NCI-H2171 (cell line): ENCODE results near the gene ST8SIA1.
"Not testable (repeated sequence)": the region's sequence is repeated elsewhere in the genome, so short reads cannot be mapped to it uniquely, and the experiment has no call there.

ENCODE experiments used
- DNase-seq: peaks from one replicate; lab custom pipeline; 2025; lab: John Stamatoyannopoulos, UW

The ST8SIA1 gene, protein sequence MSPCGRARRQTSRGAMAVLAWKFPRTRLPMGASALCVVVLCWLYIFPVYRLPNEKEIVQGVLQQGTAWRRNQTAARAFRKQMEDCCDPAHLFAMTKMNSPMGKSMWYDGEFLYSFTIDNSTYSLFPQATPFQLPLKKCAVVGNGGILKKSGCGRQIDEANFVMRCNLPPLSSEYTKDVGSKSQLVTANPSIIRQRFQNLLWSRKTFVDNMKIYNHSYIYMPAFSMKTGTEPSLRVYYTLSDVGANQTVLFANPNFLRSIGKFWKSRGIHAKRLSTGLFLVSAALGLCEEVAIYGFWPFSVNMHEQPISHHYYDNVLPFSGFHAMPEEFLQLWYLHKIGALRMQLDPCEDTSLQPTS

DNA sequence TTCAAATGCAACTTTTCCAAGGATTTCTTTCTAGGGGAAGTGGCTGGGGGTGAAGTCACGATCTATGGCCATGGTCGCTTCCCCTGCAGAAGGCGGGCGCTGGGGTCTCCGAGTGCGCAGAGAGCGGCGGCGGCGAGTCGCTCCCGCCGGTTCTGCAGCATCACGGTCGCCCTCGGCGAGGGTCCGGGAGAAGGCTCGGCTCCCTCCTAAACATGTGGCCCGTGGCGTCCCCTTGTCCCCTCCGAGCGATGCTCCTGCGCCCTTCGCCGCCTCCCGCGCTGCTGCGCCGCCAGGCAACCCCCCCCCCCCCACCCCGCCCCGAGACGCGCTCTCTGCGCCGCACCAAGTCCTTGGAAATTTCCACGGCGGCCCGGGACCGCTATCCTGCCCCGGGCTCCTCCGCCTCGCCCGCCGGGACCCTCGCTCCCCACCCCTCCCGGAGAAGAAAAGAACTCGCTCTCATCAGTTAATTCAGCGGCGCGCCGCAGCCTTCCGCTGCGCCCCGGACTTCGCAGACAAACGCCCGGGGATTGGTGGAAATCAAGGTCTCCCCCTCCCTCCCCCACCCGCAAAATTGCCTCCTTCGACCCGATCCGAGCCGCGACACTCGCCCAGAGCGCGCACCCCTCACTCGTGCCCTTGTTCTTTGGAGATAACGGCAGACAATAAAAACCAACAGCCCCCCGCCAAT lies at the start of gene ST8SIA1:
Gene ST8SIA1, minus strand, starts transcription at position 298 of the 691 bp plus-strand sequence. CDS start 475 bp downstream, outside the sequence.
- no peak for DNase-seq

DNA sequence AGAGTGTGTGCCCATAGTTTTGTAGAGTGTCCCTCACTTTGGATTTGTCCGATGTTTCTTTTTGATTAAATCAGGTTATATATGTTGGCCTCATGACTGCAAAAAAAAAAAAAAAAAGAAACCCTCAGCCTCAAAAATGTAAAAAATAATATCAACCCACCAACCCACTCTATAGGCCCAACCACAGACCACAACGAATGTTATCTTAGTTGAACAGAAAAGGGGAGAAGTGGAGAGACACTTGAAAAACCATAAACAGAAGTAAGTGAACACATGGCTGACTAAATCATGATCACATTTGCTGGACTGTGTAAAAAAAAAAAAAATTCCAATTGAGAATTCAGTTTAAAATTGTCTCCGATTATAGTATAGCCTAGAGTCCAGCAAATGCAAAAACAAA lies 45.5 kb upstream of the ST8SIA1 start:
- no peak for DNase-seq

DNA sequence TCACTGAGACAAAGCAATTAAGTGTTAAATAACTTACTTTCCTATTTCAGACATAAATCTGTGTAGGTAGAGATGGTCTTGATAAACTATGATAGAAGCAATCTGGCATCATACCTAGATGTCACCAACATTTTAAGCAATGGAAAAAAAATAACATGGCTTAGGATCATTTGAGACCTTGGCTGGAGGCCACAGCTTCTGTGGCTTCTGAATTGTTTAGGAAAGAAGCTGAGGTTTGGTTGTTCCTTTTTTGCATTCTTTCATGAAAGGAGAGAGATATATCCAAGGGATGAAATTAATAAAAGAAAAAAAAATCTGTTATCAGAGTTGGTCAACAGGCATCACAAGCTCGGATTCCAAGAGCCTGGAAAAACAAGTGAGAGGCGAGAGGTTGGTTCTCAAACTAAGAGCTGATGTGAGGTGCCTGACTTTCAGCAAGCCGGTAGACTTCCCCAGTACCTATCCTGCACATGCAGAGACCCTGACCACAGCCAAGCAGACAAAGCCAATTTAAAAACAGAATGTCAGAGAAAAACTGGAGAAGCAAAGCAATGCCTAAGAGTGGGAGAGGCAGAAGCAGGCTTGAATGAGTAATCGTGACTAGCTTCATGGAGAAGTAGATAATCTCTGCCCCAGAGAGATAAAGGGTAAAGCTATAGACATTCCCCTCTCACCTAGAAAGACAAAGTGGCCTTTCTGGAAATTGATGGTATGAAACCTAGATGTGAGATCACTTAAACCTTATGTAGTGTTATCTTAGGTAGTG lies 43.4 kb upstream of the ST8SIA1 start:
- DNase-seq, result no peak

DNA sequence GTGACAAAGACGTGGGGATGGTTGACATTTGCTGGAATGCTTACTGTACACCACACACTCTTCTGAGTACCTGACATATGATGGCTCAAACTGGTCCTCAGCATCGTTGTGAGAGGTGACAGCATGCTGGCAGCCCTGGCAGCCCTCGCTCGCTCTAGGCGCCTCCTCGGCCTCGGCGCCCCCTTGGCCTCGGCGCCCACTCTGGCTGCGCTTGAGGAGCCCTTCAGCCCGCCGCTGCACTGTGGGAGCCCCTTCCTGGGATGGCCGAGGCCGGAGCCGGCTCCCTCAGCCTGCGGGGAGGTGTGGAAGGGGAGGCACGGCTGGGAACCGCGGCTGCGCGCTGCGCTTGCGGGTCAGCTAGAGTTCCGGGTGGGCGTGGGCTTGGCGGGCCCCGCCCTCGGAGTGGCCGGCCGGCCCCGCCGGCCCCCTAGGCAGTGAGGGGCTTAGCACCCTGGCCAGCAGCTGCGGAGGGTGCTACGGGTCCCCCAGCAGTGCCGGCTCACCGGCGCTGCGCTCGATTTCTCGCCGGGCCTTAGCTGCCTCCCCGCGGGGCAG lies 42.2 kb upstream of the ST8SIA1 start:
- DNase-seq, result not testable (repeated sequence)

DNA sequence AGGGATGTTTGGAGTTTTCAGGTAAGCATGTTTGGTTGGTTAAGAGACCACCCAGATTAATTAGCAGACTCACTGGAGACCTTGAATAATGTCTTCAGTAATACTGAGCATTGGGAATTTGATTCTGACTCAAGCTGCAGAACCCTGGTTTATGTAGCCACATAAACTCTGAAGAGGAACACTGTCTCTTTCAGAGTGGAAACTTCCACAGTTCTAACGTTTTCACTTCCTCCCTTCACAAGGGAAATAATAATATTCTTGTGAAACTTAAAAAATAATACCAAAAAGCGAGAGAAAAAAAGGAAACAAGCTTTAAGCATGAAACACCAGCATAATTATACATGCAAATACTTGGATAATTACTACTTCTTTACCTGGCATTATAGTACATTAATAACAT lies 40.0 kb upstream of the ST8SIA1 start:
- no peak for DNase-seq

DNA sequence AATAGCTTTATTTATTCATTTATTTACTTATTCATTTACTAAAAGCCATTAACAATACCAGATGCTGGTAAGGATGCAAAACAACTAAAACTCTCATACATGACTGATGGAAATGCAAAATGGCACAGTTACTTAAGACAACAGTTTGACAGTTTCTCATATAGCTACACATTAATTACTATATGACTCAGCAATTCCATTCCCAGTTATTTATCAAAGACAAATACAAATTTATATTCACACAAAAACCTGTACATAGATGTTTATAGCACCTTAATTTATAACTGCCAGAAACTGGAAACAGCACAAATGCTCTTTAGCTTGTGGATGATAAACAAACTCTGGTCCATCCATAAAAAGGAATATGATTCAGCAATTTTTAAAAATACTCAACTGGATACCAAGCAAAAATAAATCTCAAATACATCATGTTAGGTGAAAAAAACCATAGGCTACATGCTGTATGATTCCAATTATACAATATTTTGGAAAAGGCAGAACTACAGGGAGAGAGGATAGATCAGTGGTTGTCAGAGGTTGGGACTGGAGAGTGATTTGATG lies 37.9 kb upstream of the ST8SIA1 start:
- no peak for DNase-seq

DNA sequence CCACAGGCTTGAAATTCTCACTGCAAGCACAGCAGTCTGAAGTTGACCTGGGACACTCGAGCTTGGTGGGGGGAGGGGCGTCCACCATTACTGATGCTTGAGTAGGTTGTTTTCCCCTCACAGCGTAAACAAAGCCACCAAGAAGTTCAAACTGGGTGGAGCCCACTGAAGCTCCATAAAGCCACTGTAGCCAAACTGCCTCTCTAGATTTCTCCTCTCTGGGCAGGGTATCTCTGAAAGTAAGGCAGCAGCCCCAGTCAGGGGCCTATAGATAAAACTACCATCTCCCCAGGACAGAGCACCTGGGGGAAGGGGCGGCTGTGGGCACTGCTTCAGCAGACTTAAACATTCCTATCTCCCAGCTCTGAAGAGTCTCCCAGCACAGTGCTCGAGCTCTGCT lies 31.7 kb upstream of the ST8SIA1 start:
- no peak for DNase-seq

DNA sequence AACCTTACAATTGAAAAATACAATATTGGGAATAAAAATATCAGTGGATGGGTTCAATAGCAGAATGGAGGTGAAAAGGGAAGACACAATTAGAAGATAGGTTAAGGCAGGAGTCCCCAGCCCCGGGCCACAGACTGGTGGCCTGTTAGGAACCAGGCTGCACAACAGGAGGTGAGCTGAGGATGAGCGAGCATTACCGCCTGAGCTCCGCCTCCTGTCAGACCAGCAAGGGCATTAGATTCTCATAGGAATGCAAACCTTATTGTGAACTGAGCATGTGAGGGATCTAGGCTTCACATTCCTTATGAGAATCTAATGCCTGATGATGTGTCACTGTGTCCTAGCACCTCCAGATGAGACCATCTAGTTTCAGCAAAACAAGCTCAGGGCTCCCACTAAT lies 27.3 kb upstream of the ST8SIA1 start:
- DNase-seq, result no peak

DNA sequence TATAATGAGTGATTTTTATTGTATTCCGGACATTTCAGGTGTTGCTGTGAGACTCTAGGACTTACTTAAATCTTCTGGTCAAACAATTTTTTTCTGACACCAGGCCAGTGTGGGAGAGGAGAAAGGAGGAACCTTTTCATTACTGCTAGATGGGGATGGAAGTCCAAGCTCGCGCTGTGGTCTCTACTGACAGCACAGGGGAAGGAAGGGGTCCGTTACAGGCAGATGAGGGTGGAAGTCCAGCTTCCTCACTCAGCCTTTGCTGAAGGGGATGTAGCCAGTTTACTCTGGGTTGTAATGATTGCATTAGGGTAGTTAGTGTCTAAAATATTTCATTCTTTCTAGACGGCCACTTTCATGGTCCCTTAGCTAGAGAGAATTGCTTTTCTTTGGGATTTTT lies 26.3 kb upstream of the ST8SIA1 start:
- no peak for DNase-seq

DNA sequence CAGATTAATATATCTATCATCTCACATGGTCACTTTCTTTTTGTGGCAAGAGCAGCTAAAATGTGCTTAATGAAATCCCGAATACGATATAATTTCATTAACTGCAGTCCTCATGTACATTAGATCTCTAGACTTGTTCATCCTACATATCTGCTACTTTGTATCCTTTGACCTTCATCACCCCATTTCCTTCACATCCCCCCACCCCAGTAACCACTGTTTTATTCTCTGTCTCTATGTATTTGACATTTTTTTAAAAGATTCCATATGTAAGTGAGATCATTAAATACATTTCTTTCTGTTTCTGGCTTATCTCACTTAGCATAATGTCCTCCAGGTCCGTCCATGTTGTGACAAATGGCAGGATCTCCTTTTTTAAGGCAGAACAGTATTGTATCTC lies 23.0 kb upstream of the ST8SIA1 start:
- no peak for DNase-seq

DNA sequence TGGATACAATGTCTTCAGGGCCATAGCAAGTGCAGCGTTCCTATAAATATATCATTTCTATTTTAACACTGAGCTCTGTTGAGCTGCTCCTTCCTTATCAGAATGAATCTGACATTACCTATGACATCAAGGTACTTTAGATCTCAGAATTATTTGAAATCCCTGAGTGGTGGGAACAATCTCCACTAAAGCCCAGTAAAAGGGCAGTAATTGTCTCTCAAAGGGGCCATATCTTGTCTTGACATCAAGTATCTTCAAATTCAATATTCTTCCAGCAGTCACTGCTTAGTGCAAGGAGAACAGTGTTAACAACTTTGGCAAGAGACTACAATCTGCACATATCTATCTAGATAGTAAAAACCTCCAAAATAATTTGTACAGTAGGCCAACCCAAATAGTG lies 21.7 kb upstream of the ST8SIA1 start:
- DNase-seq, result no peak

DNA sequence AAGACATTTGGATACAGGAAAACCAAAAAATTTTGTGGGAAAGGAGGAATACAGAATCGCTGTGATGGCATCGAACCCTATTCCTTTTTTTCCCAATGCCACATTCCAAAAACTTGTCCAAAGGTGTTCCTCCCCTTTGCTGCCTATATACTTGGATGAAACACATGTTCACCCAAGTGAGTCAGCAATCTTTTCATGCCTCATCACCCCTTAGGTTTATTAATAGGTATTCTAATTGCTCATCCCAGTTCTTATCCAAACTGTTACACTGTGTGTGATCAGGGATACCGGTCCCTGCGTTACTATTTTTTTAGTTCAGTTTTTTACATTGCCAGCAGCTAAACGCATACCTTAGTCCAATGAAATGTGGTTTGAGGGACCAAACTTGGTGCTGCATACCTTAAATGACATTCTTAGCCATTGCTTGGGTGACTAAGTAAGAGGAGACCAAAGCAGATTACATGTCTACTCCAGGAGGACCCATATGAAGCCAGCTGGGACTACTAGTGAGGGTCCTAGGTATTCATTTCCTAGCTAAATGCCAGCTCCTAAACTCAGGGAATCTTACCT lies 20.6 kb upstream of the ST8SIA1 start:
- no peak for DNase-seq

DNA sequence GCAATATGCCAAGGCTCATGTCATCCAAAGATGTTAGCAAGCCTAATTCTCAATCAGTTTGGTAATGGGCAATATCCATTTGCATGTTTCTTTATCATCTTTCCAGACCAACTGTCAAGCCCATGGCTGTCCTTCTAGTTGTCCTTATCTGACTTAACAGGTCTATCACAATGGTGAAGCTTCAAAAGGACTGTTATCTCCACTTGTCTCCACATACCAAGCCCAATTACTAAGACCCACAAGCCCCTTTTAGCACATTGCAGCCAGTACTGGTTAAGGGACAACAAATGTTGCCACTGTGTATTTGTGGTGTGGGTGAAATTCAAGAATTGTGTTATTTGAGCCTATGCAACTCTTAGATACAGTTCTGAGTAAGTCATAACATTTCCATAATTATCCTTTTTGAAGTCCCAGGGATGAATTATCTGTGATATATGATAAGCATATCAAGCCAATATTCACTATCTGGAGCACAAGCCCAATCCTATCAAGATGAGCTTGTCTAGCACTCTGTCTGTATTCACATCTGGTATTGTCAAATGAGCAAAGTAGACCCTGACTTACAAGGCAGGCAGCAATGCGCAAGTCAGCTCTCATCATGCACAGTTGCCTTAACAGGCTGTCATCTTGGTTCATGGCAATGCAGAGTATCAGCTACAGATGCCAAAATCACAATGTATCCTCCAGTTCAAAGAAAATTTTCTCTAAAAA lies 19.3 kb upstream of the ST8SIA1 start:
- no peak for DNase-seq

DNA sequence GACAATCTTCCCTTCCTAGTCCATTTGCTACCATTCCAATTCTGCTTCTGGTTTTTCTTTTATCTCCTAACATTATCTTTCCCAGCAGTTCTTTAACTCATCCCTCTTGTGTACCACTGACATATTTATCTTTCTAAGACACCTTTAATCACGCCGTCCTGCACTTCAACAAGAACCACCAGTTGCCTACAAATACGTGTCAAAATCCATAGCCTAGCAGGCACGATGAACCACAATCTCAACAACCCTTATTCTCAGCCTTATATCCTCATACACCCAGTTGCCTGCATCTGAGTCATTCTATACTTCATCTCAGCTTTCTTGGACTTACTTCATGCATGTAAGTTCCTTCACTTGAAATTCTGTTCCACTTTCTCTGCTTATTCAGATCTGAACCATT lies 16.4 kb upstream of the ST8SIA1 start:
- no peak for DNase-seq

DNA sequence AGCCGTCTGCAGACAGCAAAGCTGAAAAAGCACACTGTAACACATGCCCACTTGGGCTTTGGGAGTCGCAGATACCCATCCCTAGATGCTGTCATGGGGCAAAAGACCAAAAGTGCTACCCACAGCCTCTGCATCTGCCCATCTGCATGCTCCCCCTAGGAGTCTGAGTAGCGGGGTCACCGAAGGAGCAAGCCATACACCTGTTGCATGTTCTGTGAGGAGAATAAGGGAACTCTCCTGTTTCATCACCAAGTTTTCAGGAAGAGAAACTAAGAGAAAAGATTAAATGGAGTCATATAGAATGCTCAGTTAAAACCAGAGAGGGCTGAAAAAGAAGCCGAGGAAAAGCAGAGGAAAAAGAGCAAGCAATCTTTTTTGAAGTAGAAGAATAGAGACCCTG lies 13.7 kb upstream of the ST8SIA1 start:
- no peak for DNase-seq

DNA sequence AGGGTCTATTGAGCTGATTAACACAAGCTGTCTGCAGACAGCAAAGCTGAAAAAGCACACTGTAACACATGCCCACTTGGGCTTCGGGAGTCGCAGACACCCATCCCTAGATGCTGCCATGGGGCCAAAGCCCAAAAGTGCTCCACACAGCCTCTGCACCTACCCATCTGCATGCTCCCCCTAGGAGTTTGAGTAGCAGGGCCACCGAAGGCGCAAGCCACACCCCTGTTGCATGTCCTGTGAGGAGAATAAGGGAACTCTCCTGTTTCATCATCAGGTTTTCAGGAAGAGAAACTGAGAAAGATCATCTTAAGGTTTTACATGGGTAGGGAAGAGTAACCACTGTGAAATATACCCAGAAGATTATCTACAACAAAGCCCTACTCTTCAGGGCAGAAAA lies 5.6 kb upstream of the ST8SIA1 start:
- no peak for DNase-seq

DNA sequence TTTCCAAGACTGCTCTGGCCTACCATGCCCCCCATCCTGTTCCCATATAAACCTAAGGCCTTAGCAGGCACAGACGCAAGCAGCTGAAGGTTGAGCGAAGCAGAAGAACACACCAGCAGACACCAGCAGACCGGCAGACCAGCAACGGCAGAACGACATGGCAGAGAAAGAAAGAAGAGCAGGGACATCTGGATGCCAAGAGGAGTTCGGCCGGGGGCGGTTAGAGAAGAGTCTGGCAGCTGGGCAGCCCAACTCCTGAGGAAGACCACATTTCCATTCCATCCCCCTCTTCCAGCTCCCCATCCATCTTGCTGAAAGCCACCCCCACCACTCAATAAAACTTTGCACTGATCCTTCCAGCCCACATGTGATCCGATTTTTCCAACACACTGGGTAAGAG lies 5.2 kb upstream of the ST8SIA1 start:
- no peak for DNase-seq

DNA sequence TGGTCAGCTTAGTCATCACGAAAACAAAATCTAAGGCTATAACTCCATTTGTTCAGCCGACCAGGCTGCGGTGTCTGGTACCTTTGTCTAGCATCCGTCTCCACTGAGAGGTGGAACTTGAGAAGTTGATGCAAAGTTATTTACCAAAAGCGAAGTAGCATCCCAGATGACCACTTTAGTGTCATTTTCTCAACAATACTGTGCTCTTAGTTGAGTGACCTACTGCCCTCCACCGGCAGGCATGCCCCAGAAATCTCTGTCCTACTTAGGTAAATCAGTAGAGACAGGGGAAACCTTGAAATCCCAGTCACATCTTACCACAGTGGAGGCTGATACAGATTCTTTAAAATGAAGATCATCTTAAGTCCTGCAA lies 1.3 kb upstream of the ST8SIA1 start:
- DNase-seq, result no peak

DNA sequence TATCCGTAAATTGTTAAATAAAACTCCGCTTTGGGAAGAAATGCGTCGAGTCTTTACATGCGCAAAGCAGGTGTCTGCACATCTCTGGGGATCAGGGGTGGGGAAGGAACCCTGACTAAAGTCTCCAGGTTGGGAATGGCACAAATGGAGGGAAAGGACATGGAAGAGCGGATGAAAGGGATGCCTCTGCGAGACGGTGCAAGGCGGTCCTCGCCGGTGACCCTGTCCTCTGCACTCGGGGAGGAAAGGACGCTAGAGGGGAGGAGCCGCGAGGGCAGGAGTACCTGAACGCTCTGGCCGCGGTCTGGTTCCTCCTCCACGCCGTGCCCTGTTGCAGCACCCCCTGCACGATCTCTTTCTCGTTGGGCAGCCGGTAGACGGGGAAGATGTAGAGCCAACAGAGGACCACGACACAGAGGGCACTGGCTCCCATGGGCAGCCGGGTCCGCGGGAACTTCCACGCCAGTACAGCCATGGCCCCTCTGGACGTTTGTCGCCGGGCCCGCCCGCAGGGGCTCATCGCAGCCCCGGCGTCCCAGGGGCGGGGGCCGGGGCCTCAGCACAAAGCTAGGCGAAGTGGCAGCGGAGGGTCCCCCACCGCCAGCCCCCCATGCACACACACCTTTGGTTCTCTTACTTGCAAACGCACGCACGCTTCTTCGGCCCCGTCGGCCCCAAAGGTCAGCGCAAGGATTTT lies 646 bp downstream of the ST8SIA1 start:
- no peak for DNase-seq

DNA sequence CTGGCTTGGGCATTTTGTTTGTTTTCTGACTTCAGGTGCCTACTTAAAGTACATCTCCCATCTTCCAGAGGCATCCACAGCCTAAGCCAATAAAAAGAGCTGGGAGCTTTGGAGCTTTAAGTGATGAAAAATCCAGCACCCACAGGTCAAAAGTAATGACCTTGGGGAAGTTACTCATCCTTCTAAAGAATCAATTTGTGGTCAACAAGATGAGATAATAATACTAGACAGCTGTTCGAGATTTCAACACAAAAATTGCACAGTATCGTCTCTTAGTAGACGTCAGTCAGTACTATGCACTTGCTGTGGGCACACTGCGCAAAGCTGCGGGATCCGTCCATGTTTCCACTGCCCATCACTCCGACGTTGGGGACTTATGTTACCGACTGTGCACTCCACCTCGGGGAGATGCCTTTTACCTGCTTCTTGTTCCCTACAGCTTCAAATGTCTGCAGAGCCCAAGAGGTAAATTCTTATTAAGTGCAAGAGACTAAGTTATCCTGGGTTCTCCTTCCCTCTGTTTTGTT lies 1.3 kb downstream of the ST8SIA1 start:
- no peak for DNase-seq

DNA sequence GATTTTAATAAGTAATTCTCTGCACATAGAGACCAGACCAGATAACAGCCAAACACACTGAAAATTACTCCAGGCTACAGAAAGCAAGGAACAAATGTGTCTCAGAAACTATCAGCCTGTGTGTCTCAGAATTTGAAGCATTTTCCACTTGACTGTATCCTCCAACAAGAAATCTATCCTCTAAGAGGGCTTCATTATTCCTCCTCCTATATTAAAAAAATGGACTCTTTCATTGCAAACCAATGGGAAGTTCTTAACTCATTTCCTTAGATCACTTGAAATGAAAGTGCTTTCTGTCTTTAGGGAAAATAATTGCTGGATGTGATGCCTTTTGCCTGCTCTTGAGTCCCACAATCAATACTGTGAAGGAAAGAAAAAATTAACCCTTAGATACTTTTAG lies 2.3 kb downstream of the ST8SIA1 start:
- no peak for DNase-seq
